ENCODE measurements around the gene ZMIZ1.

The ZMIZ1 gene

GRCh38 chr10:79226391-79227245 is 157.9 kb downstream of the ZMIZ1 start:
- H3K4me3 ChIP-seq (IDR thresholded peaks at IDR 0.05; ENCODE audit: insufficient read depth, low read depth, low read length): no peak overlapping the region

GRCh38 chr10:79229071-79229541 is 160.3 kb downstream of the ZMIZ1 start:
- Histone ChIP-seq H3K79me2 (ENCODE audit: insufficient read depth, low read depth) (no peaks in the 10 kb centered on the region), H3K4me2 (no peak overlapping the region), H3K27me3 (ENCODE audit: insufficient read depth, low read depth) (no peaks in the 10 kb centered on the region), H3K36me3 (ENCODE audit: insufficient read depth) (no peaks in the 10 kb centered on the region), H4K20me1 (ENCODE audit: insufficient read depth) (no peaks in the 10 kb centered on the region), H3K4me3 (IDR thresholded peaks at IDR 0.05; ENCODE audit: insufficient read depth, low read depth, low read length) (no peak overlapping the region), H3K9ac (no peak overlapping the region), H3K4me1 (ENCODE audit: low read depth, poor library complexity, severe bottlenecking) (no peaks in the 10 kb centered on the region), H2AFZ (ENCODE audit: low read depth) (no peak overlapping the region), H3K27ac (no peak overlapping the region)
- TF ChIP-seq CTCF (conservative IDR thresholded peaks at IDR 0.05; ENCODE audit: low read depth, low read length): no peak

More at GRCh38 chr10:79226391-79227245, 157.9 kb downstream of the ZMIZ1 start:
- Histone ChIP-seq H3K4me2 (no peak overlapping the region), H2AFZ (ENCODE audit: low read depth) (no peak overlapping the region), H3K4me1 (ENCODE audit: low read depth, poor library complexity, severe bottlenecking) (no peaks in the 10 kb centered on the region), H3K27ac (no peak overlapping the region), H3K36me3 (ENCODE audit: insufficient read depth) (no peaks in the 10 kb centered on the region), H3K27me3 (ENCODE audit: insufficient read depth, low read depth) (no peaks in the 10 kb centered on the region), H3K79me2 (ENCODE audit: insufficient read depth, low read depth) (no peaks in the 10 kb centered on the region), H4K20me1 (ENCODE audit: insufficient read depth) (no peaks in the 10 kb centered on the region), H3K9ac (no peak overlapping the region)
- TF ChIP-seq CTCF (conservative IDR thresholded peaks at IDR 0.05; ENCODE audit: low read depth, low read length): no peak

DNA sequence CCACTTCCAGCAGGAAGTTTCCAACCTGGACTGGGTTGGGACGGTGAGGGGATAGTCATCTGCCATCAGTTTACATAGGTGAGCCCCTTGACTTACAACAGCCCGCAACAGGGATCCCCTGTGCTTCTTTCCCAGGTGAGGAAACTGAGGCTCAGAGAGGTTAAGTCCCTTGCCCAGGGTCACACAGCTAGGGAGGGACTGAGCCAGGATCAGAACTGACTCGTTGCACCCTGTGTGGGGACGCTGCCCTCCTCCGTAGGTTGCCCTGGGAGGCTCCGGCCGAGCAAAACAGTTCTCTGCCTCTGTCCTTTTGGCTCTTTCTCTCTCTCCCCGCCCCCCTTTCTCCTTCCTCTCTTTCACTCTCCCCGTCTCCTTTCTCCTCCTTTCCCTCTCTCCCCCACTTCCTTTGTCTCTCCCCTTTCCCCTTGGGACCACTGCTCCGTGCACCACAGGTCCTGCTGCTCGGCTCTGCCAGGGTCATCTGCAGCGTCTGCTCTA is 161.1 kb downstream of the ZMIZ1 start:
- H3K4me1 ChIP-seq (ENCODE audit: low read depth, poor library complexity, severe bottlenecking): no peaks in the 10 kb centered on the region
- no peak overlapping the region for H3K4me2 ChIP-seq
- TF ChIP-seq CTCF (conservative IDR thresholded peaks at IDR 0.05; ENCODE audit: low read depth, low read length): no peak
- no peaks in the 10 kb centered on the region for H4K20me1 ChIP-seq (ENCODE audit: insufficient read depth)
- no peaks in the 10 kb centered on the region for H3K27me3 ChIP-seq (ENCODE audit: insufficient read depth, low read depth)
- no peaks in the 10 kb centered on the region for H3K79me2 ChIP-seq (ENCODE audit: insufficient read depth, low read depth)
- no peak overlapping the region for H2AFZ ChIP-seq (ENCODE audit: low read depth)
- H3K4me3 ChIP-seq (IDR thresholded peaks at IDR 0.05; ENCODE audit: insufficient read depth, low read depth, low read length): no peak overlapping the region
- no peak overlapping the region for H3K9ac ChIP-seq
- H3K36me3 ChIP-seq (ENCODE audit: insufficient read depth): no peaks in the 10 kb centered on the region
- no peak overlapping the region for H3K27ac ChIP-seq

DNA sequence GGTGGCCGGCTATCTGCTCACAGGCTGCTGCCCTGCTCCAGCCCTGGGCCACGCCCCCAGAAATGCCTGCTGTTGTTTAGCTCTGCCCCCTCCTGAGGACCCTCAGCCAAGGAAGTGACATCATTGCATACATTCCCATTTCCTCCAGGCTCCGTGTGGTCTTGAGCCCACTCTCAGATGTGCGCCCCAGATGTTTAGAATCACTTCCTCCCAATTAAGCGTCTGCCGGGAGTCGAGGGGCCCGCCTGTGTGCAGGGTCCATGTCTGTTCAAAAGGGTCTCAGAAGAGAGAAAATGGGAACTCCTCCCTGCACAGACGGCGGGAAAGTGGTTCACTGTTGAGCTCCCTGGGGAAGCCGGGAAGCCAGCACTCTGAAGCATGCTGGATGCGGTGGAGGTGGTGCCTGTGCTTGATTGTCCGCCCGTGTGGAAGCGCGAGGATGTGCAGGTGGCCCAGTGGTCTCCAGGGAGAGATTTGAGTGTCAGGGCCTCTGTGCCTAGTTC is 161.6 kb downstream of the ZMIZ1 start:
- no peaks in the 10 kb centered on the region for H4K20me1 ChIP-seq (ENCODE audit: insufficient read depth)
- H3K4me2 ChIP-seq: no peak overlapping the region
- no peaks in the 10 kb centered on the region for H3K4me1 ChIP-seq (ENCODE audit: low read depth, poor library complexity, severe bottlenecking)
- TF ChIP-seq CTCF (conservative IDR thresholded peaks at IDR 0.05; ENCODE audit: low read depth, low read length): no peak
- H3K27ac ChIP-seq: no peak overlapping the region
- no peaks in the 10 kb centered on the region for H3K79me2 ChIP-seq (ENCODE audit: insufficient read depth, low read depth)
- no peaks in the 10 kb centered on the region for H3K36me3 ChIP-seq (ENCODE audit: insufficient read depth)
- H2AFZ ChIP-seq (ENCODE audit: low read depth): no peak overlapping the region
- H3K27me3 ChIP-seq (ENCODE audit: insufficient read depth, low read depth): no peaks in the 10 kb centered on the region
- no peak overlapping the region for H3K4me3 ChIP-seq (IDR thresholded peaks at IDR 0.05; ENCODE audit: insufficient read depth, low read depth, low read length)
- no peak overlapping the region for H3K9ac ChIP-seq

Measured in KMS-11 (cell line).